Prostate gland (tissue), 2 donors: Measurements from ENCODE around the gene ABCC4. TPM values are rescaled to one million over a fixed set of nuclear protein-coding genes. Genes with fewer than 3 reads are reported as not detected.
A peak's percentile ranks its signal among the peaks of the same experiment; 100 is the strongest.

ENCODE experiments used
- DNase-seq: peaks from one replicate; pipeline ENCODE4 v3.0.0-alpha.2; 2019; ENCODE audit warnings: low spot score
- H3K27ac ChIP-seq, 2 donors: fragments of 200-600 bp; sonication (generic); 2 replicates each; pipeline ENCODE4 v1.5.1; 2017 to 2019
- H3K27me3 ChIP-seq: fragments of 200-600 bp; sonication (generic); replicated peaks from 2 replicates; pipeline ENCODE4 v1.5.1; 2019; ENCODE audit not compliant: insufficient read depth
- H3K36me3 ChIP-seq, 2 donors: fragments of 200-600 bp; sonication (generic); 1 replicate in 1 of 2; 2 replicates in 1 of 2; pipeline versions ENCODE4 v1.5.1 to v1.8.1; 2017 to 2019
- H3K4me1 ChIP-seq: fragments of 200-600 bp; sonication (generic); replicated peaks from 2 replicates; pipeline ENCODE4 v1.5.1; 2019
- H3K4me3 ChIP-seq, 2 donors: fragments of 200-600 bp; sonication (generic); 2 replicates each; pipeline ENCODE4 v1.5.1; 2017 to 2019
- H3K9me3 ChIP-seq: fragments of 200-600 bp; sonication (generic); 2 replicates; pipeline ENCODE4 v1.5.1; 2017
- POLR2A ChIP-seq: fragments of 450-650 bp; IDR thresholded peaks from one replicate; pipeline ENCODE4 v1.6.1; 2016; ENCODE audit warnings: antibody characterized with exemption, mild to moderate bottlenecking
- POLR2AphosphoS5 ChIP-seq: sonication (generic); formaldehyde crosslinking; IDR thresholded peaks from one replicate; pipeline ENCODE4 v1.6.1; 2017; ENCODE audit warnings: antibody characterized with exemption
- WGBS: methylation state at CpG from one replicate; pipeline ENCODE4 v1.1.5; 2018; 5-methylcytosine and 5-hydroxymethylcytosine counted together
- intact Hi-C: fragments of 100-400 bp; cut with DNase I; formaldehyde crosslinking; loops from one replicate; pipeline ENCODE4 v1.14.2; 2022
- total RNA-seq, 2 donors: library from RNA; depleted of rRNA; stranded (reverse); fragments of >200 nt; gene quantifications; one replicate each; pipeline ENCODE4 v1.1.0, GENCODE V29; 2016
- TF ChIP-seq, protein P1 (sequence below), 4 experiments: fragments of 200-600 bp in 2 of 4; fragments of 450-650 bp in 2 of 4; sonication (generic) in 2 of 4; IDR thresholded peaks; 1 replicate in 3 of 4; 2 replicates in 1 of 4; pipeline ENCODE4 v1.5.1; 2016 to 2019; ENCODE audit warnings: antibody characterized with exemption in 4 of 4, mild to moderate bottlenecking in 2 of 4, moderate library complexity in 2 of 4

Gene ABCC4
- total RNA-seq, 2 donors from 2014 or later = 33.3 to 48.4 TPM

DNA sequence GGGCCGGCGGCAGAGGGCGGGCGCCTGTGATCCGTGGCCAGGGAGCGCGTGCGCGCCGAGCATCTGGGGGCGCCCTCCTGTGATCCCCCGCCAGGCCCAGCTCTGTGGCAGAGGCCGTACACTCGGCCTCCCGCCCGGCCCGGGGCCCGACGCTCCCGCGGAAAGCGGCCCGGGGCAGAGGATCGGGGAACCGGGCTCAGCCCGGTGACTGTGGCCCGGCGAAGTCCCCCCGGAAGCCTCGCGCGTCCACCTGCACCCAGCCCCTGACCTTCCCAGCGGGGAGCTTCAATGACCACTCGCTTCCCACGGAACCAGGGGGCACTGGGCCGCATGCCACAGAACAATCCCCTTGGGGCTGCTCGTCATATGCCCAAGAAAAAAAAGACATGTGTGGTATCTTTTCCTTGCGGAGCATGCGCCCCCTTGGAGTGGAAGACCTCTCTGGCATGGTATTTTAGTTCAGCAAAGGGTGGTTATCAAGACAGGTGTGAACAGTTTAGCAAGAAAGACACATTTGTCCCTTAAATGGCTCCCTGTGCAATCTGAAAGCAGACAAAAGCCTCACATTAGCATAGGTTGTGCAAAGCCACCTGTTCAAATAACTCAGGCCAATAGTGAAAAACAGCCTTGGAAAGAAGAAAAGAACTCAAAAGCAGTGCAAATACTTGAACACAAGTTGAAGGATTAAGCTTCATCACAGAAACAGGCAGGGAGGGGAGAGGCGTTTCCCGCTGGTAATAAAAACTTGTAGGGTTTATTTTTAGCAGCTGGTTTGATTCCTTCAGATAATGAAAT, 298.0 kb downstream of the ABCC4 start:
- TF ChIP-seq POLR2AphosphoS5 (no peak), POLR2A (no peak)
- TF ChIP-seq, protein P1, sequence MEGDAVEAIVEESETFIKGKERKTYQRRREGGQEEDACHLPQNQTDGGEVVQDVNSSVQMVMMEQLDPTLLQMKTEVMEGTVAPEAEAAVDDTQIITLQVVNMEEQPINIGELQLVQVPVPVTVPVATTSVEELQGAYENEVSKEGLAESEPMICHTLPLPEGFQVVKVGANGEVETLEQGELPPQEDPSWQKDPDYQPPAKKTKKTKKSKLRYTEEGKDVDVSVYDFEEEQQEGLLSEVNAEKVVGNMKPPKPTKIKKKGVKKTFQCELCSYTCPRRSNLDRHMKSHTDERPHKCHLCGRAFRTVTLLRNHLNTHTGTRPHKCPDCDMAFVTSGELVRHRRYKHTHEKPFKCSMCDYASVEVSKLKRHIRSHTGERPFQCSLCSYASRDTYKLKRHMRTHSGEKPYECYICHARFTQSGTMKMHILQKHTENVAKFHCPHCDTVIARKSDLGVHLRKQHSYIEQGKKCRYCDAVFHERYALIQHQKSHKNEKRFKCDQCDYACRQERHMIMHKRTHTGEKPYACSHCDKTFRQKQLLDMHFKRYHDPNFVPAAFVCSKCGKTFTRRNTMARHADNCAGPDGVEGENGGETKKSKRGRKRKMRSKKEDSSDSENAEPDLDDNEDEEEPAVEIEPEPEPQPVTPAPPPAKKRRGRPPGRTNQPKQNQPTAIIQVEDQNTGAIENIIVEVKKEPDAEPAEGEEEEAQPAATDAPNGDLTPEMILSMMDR (IDR thresholded peaks at IDR 0.05) = no peak
- Histone ChIP-seq H3K27me3 (no peaks in the 10 kb centered on the region), H3K9me3 (no peaks in the 10 kb centered on the region), H3K27ac (no peak overlapping the region), H3K4me1 (no peaks in the 10 kb centered on the region), H3K36me3 (no peaks in the 10 kb centered on the region), H3K4me3 (peak overlapping the region; percentile 16 to 21)
- intact Hi-C loops = no loop called here
- 7% methylated on average over 29 of the region's 41 CpGs for WGBS
- DNase-seq = no peak

DNA sequence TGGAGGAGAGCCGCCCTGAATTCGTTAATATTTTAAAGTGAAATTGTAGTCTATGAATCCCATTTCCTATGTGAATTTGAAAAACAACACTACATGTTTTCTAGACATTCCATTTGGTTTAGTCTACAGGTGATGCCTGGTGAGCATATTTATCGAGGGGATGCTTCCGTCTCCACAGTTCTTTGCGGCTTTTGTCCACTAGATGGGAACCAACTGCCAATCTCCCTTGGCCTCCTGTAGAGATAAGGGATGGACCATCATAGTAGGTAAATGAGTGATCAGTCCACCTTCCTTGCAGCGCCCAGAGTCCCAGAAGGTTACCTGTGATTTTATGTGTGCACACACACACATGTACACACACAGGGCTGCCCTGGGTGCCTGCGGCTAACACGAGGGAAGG, 299.1 kb downstream of the ABCC4 start:
- WGBS = 95% methylated on average over 8 of the region's 8 CpGs
- TF ChIP-seq POLR2A = no peak
- TF ChIP-seq, protein P1 (IDR thresholded peaks at IDR 0.05) = no peak
- TF ChIP-seq POLR2AphosphoS5 = no peak
- no peak for DNase-seq
- intact Hi-C loops = no loop called here
- H3K4me1 ChIP-seq = no peaks in the 10 kb centered on the region
- no peaks in the 10 kb centered on the region for H3K36me3 ChIP-seq
- no peak overlapping the region for H3K4me3 ChIP-seq
- no peak overlapping the region for H3K27ac ChIP-seq
- H3K27me3 ChIP-seq = no peaks in the 10 kb centered on the region
- no peaks in the 10 kb centered on the region for H3K9me3 ChIP-seq

DNA sequence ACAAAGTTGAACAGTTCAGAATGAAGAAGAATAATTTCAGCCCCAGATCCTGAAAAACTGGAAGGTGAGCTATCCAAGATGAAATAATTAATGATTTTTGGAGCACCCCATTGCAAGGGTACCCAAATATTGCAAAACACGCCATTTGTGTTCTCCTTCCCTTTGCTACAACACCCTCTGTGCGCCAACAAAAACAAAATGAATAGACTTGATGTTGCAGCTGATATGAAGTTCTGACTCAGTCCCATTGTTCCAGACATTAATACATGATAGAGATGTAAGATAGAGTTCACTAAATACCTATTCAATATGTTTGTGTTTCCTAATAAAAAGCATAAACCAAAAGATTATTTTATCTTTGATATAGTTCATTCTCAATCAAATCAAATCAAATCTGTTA, 301.4 kb downstream of the ABCC4 start:
- Histone ChIP-seq H3K36me3 (no peaks in the 10 kb centered on the region), H3K27me3 (no peaks in the 10 kb centered on the region), H3K4me3 (no peak overlapping the region), H3K27ac (no peak overlapping the region), H3K9me3 (no peaks in the 10 kb centered on the region), H3K4me1 (no peaks in the 10 kb centered on the region)
- TF ChIP-seq POLR2A = no peak
- TF ChIP-seq, protein P1 (IDR thresholded peaks at IDR 0.05) = no peak
- TF ChIP-seq POLR2AphosphoS5 = no peak
- intact Hi-C loops = no loop called here
- WGBS = 36% methylated on average over 2 of the region's 2 CpGs
- no peak for DNase-seq

DNA sequence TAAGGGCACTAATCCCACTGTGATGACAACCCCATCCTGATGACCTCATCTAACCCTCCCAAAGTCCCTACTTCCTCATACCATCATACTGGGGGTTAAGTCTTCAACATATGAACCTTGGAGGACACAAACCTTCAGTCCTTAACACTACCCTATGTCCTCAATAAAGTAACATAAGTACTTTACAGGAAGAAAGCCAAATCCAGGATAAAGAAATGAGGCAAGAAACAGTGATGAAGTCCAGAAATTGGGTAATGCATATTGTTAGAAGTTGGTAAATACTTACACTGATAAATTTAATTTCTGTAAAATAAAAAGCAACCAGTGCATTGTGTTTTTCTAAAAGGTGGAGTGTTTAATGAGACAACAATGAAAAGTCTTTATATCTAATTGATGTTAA, 304.1 kb downstream of the ABCC4 start:
- TF ChIP-seq POLR2AphosphoS5 (no peak), POLR2A (no peak)
- TF ChIP-seq, protein P1 (IDR thresholded peaks at IDR 0.05) = no peak
- Histone ChIP-seq H3K9me3 (no peaks in the 10 kb centered on the region), H3K4me3 (no peak overlapping the region), H3K36me3 (no peaks in the 10 kb centered on the region), H3K27ac (no peak overlapping the region), H3K4me1 (no peaks in the 10 kb centered on the region), H3K27me3 (no peaks in the 10 kb centered on the region)
- no peak for DNase-seq
- intact Hi-C loops = no loop called here

DNA sequence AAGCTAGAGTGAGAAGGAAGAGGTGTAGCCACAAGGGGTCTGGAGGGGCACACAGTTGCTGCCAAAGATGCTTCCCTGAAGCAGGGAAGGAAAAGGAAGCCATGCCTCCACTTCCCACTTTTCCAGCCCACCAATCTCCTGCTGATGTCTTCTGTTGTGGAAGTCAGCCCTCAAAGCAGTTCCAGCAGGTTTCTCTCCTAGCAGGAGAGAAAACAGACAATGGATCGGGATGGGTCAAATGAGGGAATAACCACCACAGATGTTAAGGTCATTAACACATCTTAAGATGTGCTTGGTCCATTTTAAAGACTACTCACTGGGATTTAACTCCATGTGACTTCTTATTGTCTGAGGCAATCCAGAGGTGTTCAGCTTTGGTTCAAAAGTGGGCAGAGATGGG, 304.8 kb downstream of the ABCC4 start:
- H3K4me3 ChIP-seq = no peak overlapping the region
- no peak for DNase-seq
- TF ChIP-seq POLR2AphosphoS5 (no peak), POLR2A (no peak)
- TF ChIP-seq, protein P1 (IDR thresholded peaks at IDR 0.05) = no peak
- WGBS = 67% methylated on average over 1 of the region's 1 CpG
- H3K9me3 ChIP-seq = no peaks in the 10 kb centered on the region
- H3K36me3 ChIP-seq = no peaks in the 10 kb centered on the region
- H3K27ac ChIP-seq = no peak overlapping the region
- intact Hi-C loops = no loop called here
- H3K27me3 ChIP-seq = no peaks in the 10 kb centered on the region
- no peaks in the 10 kb centered on the region for H3K4me1 ChIP-seq
